ENCODE results near the gene BMPER. TPM values are rescaled to one million over a fixed set of nuclear protein-coding genes. Genes with fewer than 3 reads are reported as not detected.

Gene BMPER
- total RNA-seq, 4 donors from 2014 or later, result 3.1 to 6.1 (median 3.9) TPM

DNA sequence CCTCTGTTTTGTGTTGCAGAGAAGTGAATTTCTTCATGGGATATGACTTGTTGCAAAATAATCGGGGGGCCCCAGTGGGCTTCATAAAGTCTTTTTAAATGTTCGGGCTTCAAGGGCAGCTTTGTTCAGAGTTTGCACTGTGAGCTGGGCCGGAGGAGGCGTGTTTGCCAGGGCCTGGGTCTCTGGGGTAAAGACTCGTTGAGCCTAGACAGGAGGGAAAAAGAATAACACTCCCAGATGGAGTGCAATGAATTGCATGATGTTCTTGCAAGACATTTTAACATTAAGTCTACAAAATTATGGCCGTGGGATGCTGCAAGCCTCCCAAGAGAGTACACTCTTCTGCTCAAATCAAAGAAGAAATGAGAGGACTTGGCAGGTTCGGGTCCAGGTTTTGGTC lies 23.6 kb downstream of the BMPER start:
- no peak for TF ChIP-seq CTCF (IDR thresholded peaks at IDR 0.05; ENCODE audit: low read depth)

DNA sequence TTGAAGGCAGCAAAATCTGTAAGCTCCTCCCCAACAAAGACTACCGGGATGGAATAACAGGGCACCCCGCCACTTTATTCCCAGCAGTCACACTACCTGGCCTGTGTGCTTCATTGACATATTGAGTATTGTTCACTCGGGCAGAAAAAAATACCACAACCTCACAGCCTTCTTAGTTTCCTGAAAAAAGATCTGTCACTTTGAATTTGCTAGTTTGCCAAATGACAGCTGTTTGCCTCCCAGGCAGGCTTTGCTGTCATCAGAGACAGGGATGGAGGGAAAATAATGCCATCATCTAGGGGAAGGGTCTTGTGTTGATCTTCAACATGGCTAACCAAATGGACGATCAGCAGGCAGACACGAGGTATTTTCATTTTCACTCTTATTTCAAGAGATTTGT lies 26.9 kb downstream of the BMPER start:
- TF ChIP-seq CTCF (IDR thresholded peaks at IDR 0.05; ENCODE audit: low read depth), result no peak

- no peak for TF ChIP-seq CTCF (IDR thresholded peaks at IDR 0.05; ENCODE audit: low read depth)
Measured at GRCh38 chr7:33932832-33933468, 27.6 kb downstream of the BMPER start.

DNA sequence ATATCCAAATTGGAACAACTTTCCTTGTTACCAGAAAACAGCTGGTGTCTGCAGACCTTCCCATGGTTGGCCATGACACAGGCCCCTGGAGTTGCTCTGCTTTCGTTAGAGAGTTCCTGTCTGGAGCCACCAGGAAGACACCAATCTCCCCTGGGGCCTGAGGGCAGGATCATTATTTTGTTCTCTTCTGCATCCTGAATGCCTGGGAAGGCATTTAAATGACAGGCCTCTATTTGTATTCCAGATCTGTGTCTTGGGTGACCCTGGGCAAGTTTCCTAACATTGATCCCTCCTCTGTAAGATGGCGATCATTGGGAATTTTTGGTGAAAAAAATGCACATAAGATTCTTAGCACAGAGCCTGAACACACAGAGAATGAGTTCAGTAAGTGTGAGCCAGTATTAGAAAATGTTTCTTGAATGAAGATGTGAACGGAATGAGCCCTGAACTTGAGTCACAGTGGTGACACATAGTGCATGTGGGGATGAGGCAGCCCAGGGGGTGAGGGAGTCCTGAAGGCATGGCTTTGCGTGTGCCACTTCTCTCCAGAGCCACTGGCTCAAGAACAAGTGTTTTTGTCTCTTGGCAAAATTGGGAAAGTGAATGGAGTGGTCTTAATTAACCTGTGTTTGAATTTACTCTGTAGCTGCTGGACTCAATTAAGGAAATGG lies 28.4 kb downstream of the BMPER start:
- no peak for TF ChIP-seq CTCF (IDR thresholded peaks at IDR 0.05; ENCODE audit: low read depth)

GRCh38 chr7:33934391-33934790 lies 29.1 kb downstream of the BMPER start:
- no peak for TF ChIP-seq CTCF (IDR thresholded peaks at IDR 0.05; ENCODE audit: low read depth)

- no peak for TF ChIP-seq CTCF (IDR thresholded peaks at IDR 0.05; ENCODE audit: low read depth)
Measured at GRCh38 chr7:33936503-33936902, 31.2 kb downstream of the BMPER start.

- TF ChIP-seq CTCF (IDR thresholded peaks at IDR 0.05; ENCODE audit: low read depth), result no peak
Measured at GRCh38 chr7:33937871-33938270, 32.5 kb downstream of the BMPER start.

Measured in subcutaneous adipose tissue (tissue), 4 donors.